Thyroid gland (tissue), 4 donors: ENCODE data around the gene C1orf146.

Experiments
- CTCF ChIP-seq, 6 experiments: fragments of 200-600 bp in 3 of 6; fragments of 450-650 bp in 3 of 6; sonication (generic) in 3 of 6; IDR thresholded peaks; one replicate each; pipeline ENCODE4 v1.5.1; 2016 to 2019; ENCODE audit warnings: antibody characterized with exemption in 6 of 6, mild to moderate bottlenecking in 2 of 6, inconsistent platforms in 1 of 6, moderate library complexity in 1 of 6
- POLR2A ChIP-seq, 2 donors: fragments of 450-650 bp; IDR thresholded peaks; one replicate each; pipeline ENCODE4 v1.6.1; 2017; ENCODE audit warnings: antibody characterized with exemption in 2 of 2, mild to moderate bottlenecking in 2 of 2, moderate library complexity in 1 of 2

- no peak for TF ChIP-seq CTCF (IDR thresholded peaks at IDR 0.05)
- TF ChIP-seq POLR2A (IDR thresholded peaks at IDR 0.05), result no peak
Measured at GRCh38 chr1:92211166-92211565, 6.5 kb upstream of the C1orf146 start.
